ENCODE data around the gene RRP9.

Gene RRP9

GRCh38 chr3:51891242-51892039 is 50.3 kb downstream of the RRP9 start:
- TF ChIP-seq TCF12 (IDR thresholded peaks at IDR 0.05; ENCODE audit: low read depth) = no peak
- no peak for TF ChIP-seq YY1 (IDR thresholded peaks at IDR 0.05; ENCODE audit: low read depth)

DNA sequence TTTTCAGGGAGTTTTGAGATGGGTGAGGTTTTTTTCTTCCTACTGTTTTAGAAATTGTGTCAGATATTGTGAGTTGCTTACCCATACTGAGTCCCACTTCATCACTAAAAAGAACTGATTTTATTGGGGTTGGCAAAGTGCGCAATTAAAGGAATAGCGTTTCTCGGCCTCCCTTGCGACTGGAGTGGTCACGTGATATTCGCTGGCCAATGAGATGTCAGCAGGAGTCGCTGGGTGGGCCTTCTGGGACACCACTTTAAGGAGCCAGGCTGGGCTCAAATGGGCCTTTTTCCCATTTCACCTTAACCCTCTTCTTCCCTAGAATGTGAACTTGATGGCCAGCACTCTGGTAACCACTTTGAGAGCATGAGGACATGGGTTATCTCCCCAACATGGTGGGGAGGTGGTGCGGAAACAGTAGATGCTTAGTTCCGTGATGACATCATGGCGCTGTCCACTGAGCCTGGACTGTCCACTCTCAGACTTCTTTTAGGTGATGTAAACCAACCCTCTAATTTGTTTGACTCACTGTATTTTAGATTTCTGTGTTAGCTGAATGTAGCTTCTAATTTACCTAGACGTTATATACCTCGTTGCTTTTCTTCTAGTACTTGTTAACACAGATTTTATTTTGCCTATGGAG is 53.1 kb downstream of the RRP9 start:
- TF ChIP-seq CREB1 (IDR thresholded peaks at IDR 0.05; ENCODE audit: low read depth) = no peak
- no peak for TF ChIP-seq EP300 (IDR thresholded peaks at IDR 0.05; ENCODE audit: borderline replicate concordance)
- TF ChIP-seq RAD21 (IDR thresholded peaks at IDR 0.05; ENCODE audit: low read depth) = no peak
- TF ChIP-seq MAX (IDR thresholded peaks at IDR 0.05) = no peak
- no peak for TF ChIP-seq REST (IDR thresholded peaks at IDR 0.05; ENCODE audit: low read depth)
- TF ChIP-seq TEAD4 (IDR thresholded peaks at IDR 0.05) = no peak
- TF ChIP-seq YY1 (IDR thresholded peaks at IDR 0.05; ENCODE audit: low read depth) = no peak
- TF ChIP-seq TAF1 (IDR thresholded peaks at IDR 0.05; ENCODE audit: low read depth) = no peak
- TF ChIP-seq NFIC (IDR thresholded peaks at IDR 0.05) = no peak
- TF ChIP-seq ZBTB7A (IDR thresholded peaks at IDR 0.05; ENCODE audit: low read depth) = no peak
- no peak for TF ChIP-seq EGR1 (IDR thresholded peaks at IDR 0.05)

GRCh38 chr3:51887620-51888019 is 54.1 kb downstream of the RRP9 start:
- TF ChIP-seq REST (IDR thresholded peaks at IDR 0.05; ENCODE audit: low read depth) (no peak), FOXM1 (IDR thresholded peaks at IDR 0.05; ENCODE audit: borderline replicate concordance, low read depth) (no peak), YY1 (IDR thresholded peaks at IDR 0.05; ENCODE audit: low read depth) (no peak), USF1 (IDR thresholded peaks at IDR 0.05) (no peak), NFIC (IDR thresholded peaks at IDR 0.05) (no peak), EP300 (IDR thresholded peaks at IDR 0.05; ENCODE audit: borderline replicate concordance) (no peak), TCF12 (IDR thresholded peaks at IDR 0.05; ENCODE audit: low read depth) (no peak), MAX (IDR thresholded peaks at IDR 0.05) (no peak), CEBPB (IDR thresholded peaks at IDR 0.05) (no peak), TEAD4 (IDR thresholded peaks at IDR 0.05) (no peak)

GRCh38 chr3:51886447-51886846 is 55.3 kb downstream of the RRP9 start:
- TF ChIP-seq YY1 (IDR thresholded peaks at IDR 0.05; ENCODE audit: low read depth) = no peak
